Measurements from ENCODE around the gene CNTNAP5.

- TF ChIP-seq CTCF (IDR thresholded peaks at IDR 0.05): no peak
- no peak for TF ChIP-seq POLR2AphosphoS5 (IDR thresholded peaks at IDR 0.05)
- TF ChIP-seq POLR2A (IDR thresholded peaks at IDR 0.05; ENCODE audit: low read depth): no peak
- no peak for TF ChIP-seq EP300 (IDR thresholded peaks at IDR 0.05)
Measured at GRCh38 chr2:124382067-124382618, 357.1 kb downstream of the CNTNAP5 start.

Measured in esophagus muscularis mucosa (tissue), 4 donors.